H1 (cell line): ENCODE data around the gene ACKR1. TPM values are rescaled to one million over a fixed set of nuclear protein-coding genes. Genes with fewer than 3 reads are reported as not detected.

ENCODE experiments used
- CTCF ChIA-PET: fragments of 300-600 bp; sonication (Branson Sonifier 250); formaldehyde crosslinking; loops from one replicate; lab custom pipeline; 2021; ENCODE audit not compliant: partially characterized antibody; lab: Charles Lee
- POLR2A ChIA-PET: fragments of 300-600 bp; sonication (Branson Sonifier 250); formaldehyde crosslinking; loops from one replicate; lab custom pipeline; 2021; ENCODE audit warnings: inconsistent platforms; ENCODE audit not compliant: partially characterized antibody; lab: Charles Lee
- DNase-seq, 2 experiments: peaks; one replicate each; pipeline versions ENCODE4 v3.0.0 to v3.0.0-alpha.2; 2010 to 2022; ENCODE audit warnings: low spot score in 2 of 2, low read depth in 1 of 2, mixed read lengths in 1 of 2
- FAIRE-seq: peaks from 2 replicates; lab custom pipeline; 2011; peaks lifted over from hg19 to GRCh38; lab: Jason Lieb, UNC
- H2AFZ ChIP-seq: 2 replicates; pipeline ENCODE4 v1.8.1; 2012; ENCODE audit warnings: low read length, inconsistent platforms
- H2AK5ac ChIP-seq: 2 replicates; pipeline ENCODE4 v1.6.1; 2013; ENCODE audit warnings: low read depth, low read length
- H2BK120ac ChIP-seq: replicated peaks from 2 replicates; pipeline ENCODE3; 2013; ENCODE audit warnings: low read depth, low read length, inconsistent platforms
- H2BK12ac ChIP-seq: 2 replicates; pipeline ENCODE4 v1.6.1; 2013; ENCODE audit warnings: low read depth, low read length
- H2BK15ac ChIP-seq: 2 replicates; pipeline ENCODE4 v1.6.1; 2013; ENCODE audit warnings: low read length
- H2BK20ac ChIP-seq: 2 replicates; pipeline ENCODE4 v1.6.1; 2013; ENCODE audit warnings: low read length
- H2BK5ac ChIP-seq: 2 replicates; pipeline ENCODE4 v1.6.1; 2013; ENCODE audit warnings: low read depth, low read length
- H3K14ac ChIP-seq: 2 replicates; pipeline ENCODE4 v1.6.1; 2013; ENCODE audit warnings: inconsistent platforms; ENCODE audit not compliant: insufficient read length
- H3K18ac ChIP-seq: 2 replicates; pipeline ENCODE4 v1.6.1; 2013; ENCODE audit warnings: low read length; ENCODE audit errors: extremely low read depth
- H3K23ac ChIP-seq: 2 replicates; pipeline ENCODE4 v1.6.1; 2013; ENCODE audit warnings: inconsistent platforms; ENCODE audit not compliant: insufficient read length
- H3K23me2 ChIP-seq: 2 replicates; pipeline ENCODE4 v1.6.1; 2013; ENCODE audit warnings: low read depth, low read length
- H3K27ac ChIP-seq: 2 replicates; pipeline ENCODE4 v1.6.1; 2011; ENCODE audit warnings: low read depth, low read length, inconsistent platforms
- H3K27me3 ChIP-seq, 4 experiments: replicated peaks in 1 of 4; 1 replicate in 1 of 4; 2 replicates in 3 of 4; pipeline versions ENCODE4 v1.6.1 to v1.8.1; 2011 to 2013; ENCODE audit warnings: low read length in 3 of 4, mild to moderate bottlenecking in 3 of 4, inconsistent platforms in 2 of 4, mixed read lengths in 2 of 4, moderate library complexity in 1 of 4; ENCODE audit not compliant: control insufficient read depth in 3 of 4, insufficient read depth in 3 of 4; ENCODE audit errors: extremely low read depth in 1 of 4
- H3K36me3 ChIP-seq, 4 experiments: 2 replicates each; pipeline versions ENCODE4 v1.6.1 to v1.8.1; 2011 to 2013; ENCODE audit warnings: mild to moderate bottlenecking in 4 of 4, low read length in 3 of 4, moderate library complexity in 2 of 4, control low read depth in 1 of 4, inconsistent platforms in 1 of 4; ENCODE audit not compliant: insufficient read depth in 4 of 4, control insufficient read depth in 2 of 4
- H3K4ac ChIP-seq: replicated peaks from 2 replicates; pipeline ENCODE3; 2013; ENCODE audit warnings: low read length, low read depth, mixed read lengths, inconsistent platforms; ENCODE audit not compliant: insufficient read length
- H3K4me1 ChIP-seq, 4 experiments: replicated peaks in 1 of 4; 1 replicate in 1 of 4; 2 replicates in 3 of 4; pipeline versions ENCODE4 v1.6.1 to v1.8.1; 2011 to 2013; ENCODE audit warnings: low read length in 3 of 4, inconsistent platforms in 2 of 4, mixed read lengths in 1 of 4; ENCODE audit not compliant: insufficient read depth in 4 of 4, control insufficient read depth in 3 of 4
- H3K4me2 ChIP-seq, 2 experiments: 2 replicates each; pipeline versions ENCODE4 v1.6.1 to v1.8.1; 2011 to 2013; ENCODE audit warnings: low read depth in 2 of 2, low read length in 2 of 2, control low read depth in 1 of 2, inconsistent platforms in 1 of 2, mild to moderate bottlenecking in 1 of 2; ENCODE audit not compliant: insufficient read depth in 1 of 2
- H3K4me3 ChIP-seq, 4 experiments: fragments of 200-600, 300-600 bp in 1 of 4; sonication (generic), shearing (Covaris generic), sonication (Bioruptor Twin) in 1 of 4; 2 replicates each; pipeline versions ENCODE4 v1.5.1 to v1.8.1; 2011 to 2016; ENCODE audit warnings: low read length in 4 of 4, low read depth in 3 of 4, control low read depth in 2 of 4, inconsistent platforms in 2 of 4, mild to moderate bottlenecking in 2 of 4, mixed read lengths in 1 of 4, moderate library complexity in 1 of 4; ENCODE audit not compliant: insufficient read depth in 2 of 4; ENCODE audit errors: extremely low read depth in 1 of 4
- H3K56ac ChIP-seq: replicated peaks from 2 replicates; pipeline ENCODE3; 2013; ENCODE audit warnings: low read depth, mild to moderate bottlenecking, mixed read lengths, low read length, inconsistent platforms; ENCODE audit not compliant: insufficient read length
- H3K79me1 ChIP-seq: 2 replicates; pipeline ENCODE4 v1.6.1; 2013; ENCODE audit warnings: low read depth, low read length, control low read depth
- H3K79me2 ChIP-seq, 2 experiments: 2 replicates each; pipeline versions ENCODE4 v1.6.1 to v1.8.1; 2012 to 2013; ENCODE audit warnings: low read length in 2 of 2, mild to moderate bottlenecking in 2 of 2, inconsistent platforms in 1 of 2; ENCODE audit not compliant: insufficient read depth in 2 of 2, control insufficient read depth in 1 of 2
- H3K9ac ChIP-seq, 4 experiments: replicated peaks in 1 of 4; 1 replicate in 1 of 4; 2 replicates in 3 of 4; pipeline versions ENCODE4 v1.6.1 to v1.8.1; 2011 to 2013; ENCODE audit warnings: low read depth in 3 of 4, low read length in 3 of 4, control low read depth in 2 of 4, mild to moderate bottlenecking in 2 of 4, moderate library complexity in 2 of 4, inconsistent platforms in 1 of 4; ENCODE audit errors: extremely low read depth in 1 of 4
- H3K9me3 ChIP-seq, 2 experiments: 2 replicates each; pipeline versions ENCODE4 v1.6.1 to v1.8.1; 2012 to 2013; ENCODE audit warnings: mild to moderate bottlenecking in 2 of 2, moderate library complexity in 2 of 2, control low read depth in 1 of 2, inconsistent platforms in 1 of 2, low read depth in 1 of 2, low read length in 1 of 2, mixed read lengths in 1 of 2; ENCODE audit not compliant: insufficient read depth in 2 of 2
- H4K20me1 ChIP-seq, 2 experiments: replicated peaks in 1 of 2; 2 replicates each; pipeline versions ENCODE3 to v1.8.1; 2011 to 2013; ENCODE audit warnings: inconsistent platforms in 2 of 2, low read length in 2 of 2, mild to moderate bottlenecking in 1 of 2; ENCODE audit not compliant: insufficient read depth in 2 of 2, control insufficient read depth in 1 of 2
- H4K5ac ChIP-seq: 2 replicates; pipeline ENCODE4 v1.6.1; 2013; ENCODE audit warnings: low read length, low read depth, mixed read lengths, inconsistent platforms; ENCODE audit not compliant: insufficient read length
- H4K8ac ChIP-seq: 2 replicates; pipeline ENCODE4 v1.8.0; 2013; ENCODE audit warnings: mild to moderate bottlenecking, moderate library complexity, low read length, inconsistent platforms; ENCODE audit not compliant: insufficient read depth; ENCODE audit errors: extremely low read depth
- H4K91ac ChIP-seq: replicated peaks from 2 replicates; pipeline ENCODE3; 2013; ENCODE audit warnings: low read length, mixed read lengths, inconsistent platforms; ENCODE audit not compliant: insufficient read length
- CTBP2 ChIP-seq: IDR thresholded peaks from 2 replicates; pipeline ENCODE4 v1.7.0; 2011; ENCODE audit warnings: borderline replicate concordance, mild to moderate bottlenecking, moderate library complexity, mixed read lengths, low read length; ENCODE audit not compliant: insufficient read depth, insufficient read length
- EZH2 ChIP-seq: fragments of 200-600 bp; sonication (generic); IDR thresholded peaks from 2 replicates; pipeline ENCODE4 v1.7.1; 2012; ENCODE audit warnings: low read depth, mild to moderate bottlenecking, moderate library complexity, low read length, inconsistent platforms; ENCODE audit not compliant: severe bottlenecking
- GABPA ChIP-seq: IDR thresholded peaks from 2 replicates; pipeline ENCODE4 v1.6.1; 2011; ENCODE audit warnings: mild to moderate bottlenecking, low read length, moderate library complexity, borderline replicate concordance; ENCODE audit not compliant: insufficient read depth
- KDM4A ChIP-seq: IDR thresholded peaks from one replicate; pipeline ENCODE4 v1.7.1; 2012; ENCODE audit warnings: low read depth, mild to moderate bottlenecking, moderate library complexity, low read length, inconsistent platforms; ENCODE audit not compliant: severe bottlenecking
- MAFK ChIP-seq: IDR thresholded peaks from 2 replicates; pipeline ENCODE4 v1.6.1; 2012; ENCODE audit warnings: low read depth, mild to moderate bottlenecking, improper control_type of control experiment, low read length
- TCF12 ChIP-seq: IDR thresholded peaks from 2 replicates; pipeline ENCODE4 v1.6.1; 2011; ENCODE audit warnings: low read depth, mild to moderate bottlenecking, low read length
- WGBS, 2 experiments: shearing (Covaris generic) in 1 of 2; methylation state at CpG; one replicate each; pipeline versions ENCODE4 v1.1.6 to v1.1.7; 2013 to 2015; ENCODE audit warnings: low lambda C conversion rate in 2 of 2, mixed read lengths in 2 of 2, inconsistent platforms in 1 of 2, low coverage in 1 of 2, missing lambda C conversion rate in 1 of 2; ENCODE audit not compliant: insufficient replicate concordance in 2 of 2, insufficient coverage in 1 of 2, insufficient read length in 1 of 2; ENCODE audit errors: extremely low coverage in 1 of 2, missing lambda C conversion rate in 1 of 2; 5-methylcytosine and 5-hydroxymethylcytosine counted together
- polyA plus RNA-seq, 7 experiments: library from polyadenylated mRNA; depleted of rRNA in 3 of 7; stranded (reverse) in 5 of 7; unstranded in 2 of 7; fragments of >200 nt in 5 of 7; fragments of 200-250 nt in 2 of 7; gene quantifications; 1 replicate in 5 of 7; 2 replicates in 1 of 7; 4 replicates in 1 of 7; pipeline versions ENCODE4 v1.2.1 to v1.2.3, GENCODE V29; 2011 to 2013; ENCODE audit warnings: missing spikeins in 2 of 7, mixed read lengths in 2 of 7
- total RNA-seq: library from RNA; stranded (reverse); fragmentation: NEBNext Ultra II Directional; extraction: Animal tissue kit (Norgen Biotek cat#: 25700); gene quantifications from 2 replicates; pipeline ENCODE4 v1.2.1, GENCODE V29; 2021
- TF ChIP-seq, protein P1 (sequence below), 3 experiments: IDR thresholded peaks; 1 replicate in 2 of 3; 2 replicates in 1 of 3; pipeline versions ENCODE4 v1.5.1 to v1.6.1; 2011; ENCODE audit warnings: low read length in 3 of 3, mild to moderate bottlenecking in 3 of 3, inconsistent platforms in 2 of 3, low read depth in 1 of 3, moderate library complexity in 1 of 3; ENCODE audit not compliant: insufficient read depth in 1 of 3; ENCODE audit errors: control extremely low read depth in 1 of 3
- TF ChIP-seq, protein P2 (sequence below): IDR thresholded peaks from 2 replicates; pipeline ENCODE4 v1.6.1; 2012; ENCODE audit warnings: inconsistent platforms

The ACKR1 gene
- total and polyA plus RNA-seq, 2 of the 8 experiments (the other 6 are each of a cell fraction or from before 2014, with no cell fraction given), result 0.61 to 1.00 TPM

DNA sequence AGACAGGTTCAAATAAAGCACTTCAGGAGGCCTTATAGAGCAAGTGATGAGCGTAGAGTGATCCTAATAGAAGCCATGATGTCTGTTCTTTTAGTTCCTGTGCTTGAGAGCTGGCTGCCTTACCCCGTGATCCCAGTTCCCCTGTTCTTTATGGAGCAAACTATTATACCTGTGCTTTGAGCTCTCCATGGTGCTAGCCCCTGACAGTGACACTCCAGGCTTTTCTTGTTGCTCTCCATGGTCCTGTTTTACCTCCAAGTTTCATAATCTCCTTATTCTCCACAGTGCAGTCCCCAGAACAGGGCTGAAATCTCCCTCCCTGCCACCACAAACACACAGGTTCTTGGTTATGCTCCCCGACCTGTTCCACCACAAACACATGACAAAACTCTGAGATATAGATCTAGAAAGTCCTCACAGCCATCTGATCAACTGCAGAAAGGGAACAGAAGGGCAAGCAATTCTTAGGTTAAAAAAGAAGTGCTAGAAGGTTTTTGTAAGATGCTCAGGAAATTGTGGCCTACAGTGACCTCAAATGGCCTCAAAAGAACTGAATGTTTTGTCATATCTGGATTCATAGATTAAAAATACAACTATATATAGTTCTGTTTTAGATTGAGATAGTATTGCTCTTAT is 27.3 kb upstream of the ACKR1 start:
- Histone ChIP-seq H3K27ac (no peak overlapping the region), H3K9me3 (no peaks in the 10 kb centered on the region), H4K91ac (no peak overlapping the region), H3K4me1 (peaks cover 3 to 13% (median 3%) of the 10 kb centered on the region in 4 experiments; a peak in 6 of 7 replicates), H2BK20ac (no peak overlapping the region), H4K20me1 (peaks cover 6 to 14% of the 10 kb centered on the region in 2 experiments), H3K4ac (no peak overlapping the region), H3K27me3 (no peaks in the 10 kb centered on the region), H3K79me1 (no peaks in the 10 kb centered on the region; the same call in 1 of the 2 replicates), H3K14ac (no peak overlapping the region), H4K8ac (no peak overlapping the region), H3K23me2 (peaks cover 6% of the 10 kb centered on the region; the same call in 1 of the 2 replicates), H3K4me3 (no peak overlapping the region), H2BK12ac (no peak overlapping the region), H4K5ac (no peak overlapping the region), H3K79me2 (no peaks in the 10 kb centered on the region), H3K4me2 (no peak overlapping the region), H2AK5ac (no peak overlapping the region), H2BK15ac (no peak overlapping the region), H3K23ac (no peak overlapping the region), H2BK5ac (no peak overlapping the region), H3K36me3 (no peaks in the 10 kb centered on the region), H2BK120ac (no peak overlapping the region), H3K56ac (no peak overlapping the region), H3K9ac (no peak overlapping the region), H3K18ac (no peak overlapping the region), H2AFZ (no peak overlapping the region)
- ChIA-PET CTCF (interaction anchor here (0.6 to 3.6 kb wide), 4 partner anchors 20 to 613 kb away, joined by 3 to 35 read pairs (median 4); no protein-coding TSS in a partner anchor), POLR2A (interaction anchor here (0.5 to 1.1 kb wide), 2 partner anchors 28 to 37 kb away, joined by 3 read pairs; no protein-coding TSS in a partner anchor)
- FAIRE-seq (peak; percentile 90), DNase-seq (peak in 1 of 2 experiments; percentile 74)
- 24% methylated on average over 3 of the region's 3 CpGs; no CpG with 5 or more reads in 1 of the 2 experiments for WGBS, 2 experiments
- TF ChIP-seq CTBP2 (no peak), GABPA (no peak), KDM4A (no peak), MAFK (no peak), EZH2 (no peak), TCF12 (no peak)
- TF ChIP-seq, protein P1, sequence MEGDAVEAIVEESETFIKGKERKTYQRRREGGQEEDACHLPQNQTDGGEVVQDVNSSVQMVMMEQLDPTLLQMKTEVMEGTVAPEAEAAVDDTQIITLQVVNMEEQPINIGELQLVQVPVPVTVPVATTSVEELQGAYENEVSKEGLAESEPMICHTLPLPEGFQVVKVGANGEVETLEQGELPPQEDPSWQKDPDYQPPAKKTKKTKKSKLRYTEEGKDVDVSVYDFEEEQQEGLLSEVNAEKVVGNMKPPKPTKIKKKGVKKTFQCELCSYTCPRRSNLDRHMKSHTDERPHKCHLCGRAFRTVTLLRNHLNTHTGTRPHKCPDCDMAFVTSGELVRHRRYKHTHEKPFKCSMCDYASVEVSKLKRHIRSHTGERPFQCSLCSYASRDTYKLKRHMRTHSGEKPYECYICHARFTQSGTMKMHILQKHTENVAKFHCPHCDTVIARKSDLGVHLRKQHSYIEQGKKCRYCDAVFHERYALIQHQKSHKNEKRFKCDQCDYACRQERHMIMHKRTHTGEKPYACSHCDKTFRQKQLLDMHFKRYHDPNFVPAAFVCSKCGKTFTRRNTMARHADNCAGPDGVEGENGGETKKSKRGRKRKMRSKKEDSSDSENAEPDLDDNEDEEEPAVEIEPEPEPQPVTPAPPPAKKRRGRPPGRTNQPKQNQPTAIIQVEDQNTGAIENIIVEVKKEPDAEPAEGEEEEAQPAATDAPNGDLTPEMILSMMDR (IDR thresholded peaks at IDR 0.05; ENCODE audit: control extremely low read depth in 1 of 3, insufficient read depth in 1 of 3, low read depth in 1 of 3, low read length in 3 of 3), result no peak
- TF ChIP-seq, protein P2, sequence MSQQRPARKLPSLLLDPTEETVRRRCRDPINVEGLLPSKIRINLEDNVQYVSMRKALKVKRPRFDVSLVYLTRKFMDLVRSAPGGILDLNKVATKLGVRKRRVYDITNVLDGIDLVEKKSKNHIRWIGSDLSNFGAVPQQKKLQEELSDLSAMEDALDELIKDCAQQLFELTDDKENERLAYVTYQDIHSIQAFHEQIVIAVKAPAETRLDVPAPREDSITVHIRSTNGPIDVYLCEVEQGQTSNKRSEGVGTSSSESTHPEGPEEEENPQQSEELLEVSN, result no peak
